OCI-LY1 (cell line): ENCODE results near the gene S100A8.

Experiments used
- EZH2 ChIP-seq: fragments of 200-600 bp; sonication (generic), shearing (Covaris generic); IDR thresholded peaks from 2 replicates; pipeline ENCODE4 v1.8.0; 2017; ENCODE audit warnings: borderline replicate concordance, mixed run types, mild to moderate bottlenecking, antibody characterized with exemption, low read length, moderate library complexity, mixed read lengths
- TF ChIP-seq, protein P1 (sequence below): fragments of 200-600 bp; sonication (generic), shearing (Covaris generic); IDR thresholded peaks from 2 replicates; pipeline ENCODE4 v1.5.1; 2017; ENCODE audit warnings: mild to moderate bottlenecking, antibody characterized with exemption, low read length, moderate library complexity, mixed read lengths

DNA sequence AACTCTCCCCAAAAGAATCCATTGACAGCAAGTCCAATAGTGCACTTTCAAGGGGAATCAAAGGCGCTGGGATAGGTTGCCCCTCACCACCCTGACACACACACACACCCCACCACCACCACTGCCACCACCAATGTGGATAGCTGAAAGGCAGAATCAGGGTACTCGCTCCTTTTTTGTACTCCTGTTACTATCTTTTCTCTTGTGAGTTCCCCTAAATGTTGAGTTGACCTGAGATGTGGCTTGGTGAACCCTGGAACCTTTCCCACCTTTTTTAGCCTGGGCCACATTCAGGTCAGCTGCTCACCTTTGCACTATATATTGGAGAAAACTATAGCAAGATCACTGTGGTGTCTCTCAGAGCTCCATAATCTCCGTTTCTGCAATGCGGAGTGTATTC is 3.9 kb downstream of the S100A8 start:
- TF ChIP-seq, protein P1, sequence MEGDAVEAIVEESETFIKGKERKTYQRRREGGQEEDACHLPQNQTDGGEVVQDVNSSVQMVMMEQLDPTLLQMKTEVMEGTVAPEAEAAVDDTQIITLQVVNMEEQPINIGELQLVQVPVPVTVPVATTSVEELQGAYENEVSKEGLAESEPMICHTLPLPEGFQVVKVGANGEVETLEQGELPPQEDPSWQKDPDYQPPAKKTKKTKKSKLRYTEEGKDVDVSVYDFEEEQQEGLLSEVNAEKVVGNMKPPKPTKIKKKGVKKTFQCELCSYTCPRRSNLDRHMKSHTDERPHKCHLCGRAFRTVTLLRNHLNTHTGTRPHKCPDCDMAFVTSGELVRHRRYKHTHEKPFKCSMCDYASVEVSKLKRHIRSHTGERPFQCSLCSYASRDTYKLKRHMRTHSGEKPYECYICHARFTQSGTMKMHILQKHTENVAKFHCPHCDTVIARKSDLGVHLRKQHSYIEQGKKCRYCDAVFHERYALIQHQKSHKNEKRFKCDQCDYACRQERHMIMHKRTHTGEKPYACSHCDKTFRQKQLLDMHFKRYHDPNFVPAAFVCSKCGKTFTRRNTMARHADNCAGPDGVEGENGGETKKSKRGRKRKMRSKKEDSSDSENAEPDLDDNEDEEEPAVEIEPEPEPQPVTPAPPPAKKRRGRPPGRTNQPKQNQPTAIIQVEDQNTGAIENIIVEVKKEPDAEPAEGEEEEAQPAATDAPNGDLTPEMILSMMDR = no peak
- TF ChIP-seq EZH2 = no peak
